WTC11 (cell line): ENCODE results near the gene FYN. TPM values are rescaled to one million over a fixed set of nuclear protein-coding genes. Genes with fewer than 3 reads are reported as not detected.
A peak's percentile ranks its signal among the peaks of the same experiment; 100 is the strongest.

ENCODE experiments used
- ATAC-seq: fragments of 200-7000 bp; cut with Tn5 transposase; 2 replicates; pipeline ENCODE4 v1.10.0; 2021; ENCODE audit warnings: mild to moderate bottlenecking, moderate library complexity
- CTCF ChIA-PET: fragments of 300-600 bp; sonication (Branson Sonifier 250); formaldehyde crosslinking; loops from one replicate; lab custom pipeline; 2021; ENCODE audit warnings: antibody characterized with exemption; lab: Charles Lee
- POLR2A ChIA-PET: fragments of 350-600 bp; sonication (Branson Sonifier 250); formaldehyde crosslinking; loops from one replicate; lab custom pipeline; 2021; ENCODE audit warnings: antibody characterized with exemption; lab: Charles Lee
- DNase-seq: peaks from one replicate; pipeline ENCODE4 v3.0.0; 2021; ENCODE audit warnings: low spot score
- H3K27ac Mint-ChIP-seq: 2 replicates; pipeline ENCODE4 v1.8.0; 2021; ENCODE audit warnings: mixed read lengths
- H3K27me3 Mint-ChIP-seq: 2 replicates; pipeline ENCODE4 v1.8.0; 2021; ENCODE audit warnings: low read depth, mild to moderate bottlenecking, moderate library complexity, mixed read lengths
- H3K36me3 Mint-ChIP-seq: 2 replicates; pipeline ENCODE4 v1.8.0; 2021; ENCODE audit warnings: mixed read lengths
- H3K4me1 Mint-ChIP-seq: 2 replicates; pipeline ENCODE4 v1.8.0; 2022; ENCODE audit warnings: mixed read lengths
- H3K4me3 Mint-ChIP-seq: 2 replicates; pipeline ENCODE4 v1.8.0; 2021; ENCODE audit warnings: mild to moderate bottlenecking, moderate library complexity, mixed read lengths
- H3K9me3 Mint-ChIP-seq: 2 replicates; pipeline ENCODE4 v1.8.0; 2021; ENCODE audit warnings: mixed read lengths
- CREM ChIP-seq: sonication (generic); formaldehyde crosslinking; IDR thresholded peaks from 2 replicates; pipeline ENCODE4 v1.8.1; 2022; ENCODE audit warnings: mild to moderate bottlenecking, missing genetic modification reagents, moderate library complexity
- FOXK1 ChIP-seq: sonication (generic); formaldehyde crosslinking; IDR thresholded peaks from 2 replicates; pipeline ENCODE4 v1.8.0; 2022; ENCODE audit warnings: mild to moderate bottlenecking, moderate library complexity, missing genetic modification reagents
- GTF2I ChIP-seq: fragments of 250-450 bp; sonication (Bioruptor Pico); conservative IDR thresholded peaks from 2 replicates; pipeline ENCODE4 v1.4.0; 2021; ENCODE audit warnings: mild to moderate bottlenecking
- MYBL2 ChIP-seq: sonication (generic); formaldehyde crosslinking; IDR thresholded peaks from 2 replicates; pipeline ENCODE4 v1.8.1; 2023; ENCODE audit warnings: mild to moderate bottlenecking, moderate library complexity, missing genetic modification reagents
- NFE2L1 ChIP-seq: sonication (generic); formaldehyde crosslinking; IDR thresholded peaks from 2 replicates; pipeline ENCODE4 v1.8.1; 2023; ENCODE audit warnings: missing genetic modification reagents
- NR3C1 ChIP-seq: sonication (generic); formaldehyde crosslinking; conservative IDR thresholded peaks from 2 replicates; pipeline ENCODE4 v1.8.1; 2023; ENCODE audit warnings: low read depth, mild to moderate bottlenecking, missing genetic modification reagents
- OVOL2 ChIP-seq: fragments of 250-450 bp; sonication (Bioruptor Pico); IDR thresholded peaks from 2 replicates; pipeline ENCODE4 v1.9.0; 2021; ENCODE audit warnings: mild to moderate bottlenecking, borderline replicate concordance
- SMAD3 ChIP-seq: sonication (generic); formaldehyde crosslinking; IDR thresholded peaks from 2 replicates; pipeline ENCODE4 v1.8.0; 2022; ENCODE audit warnings: missing genetic modification reagents, mild to moderate bottlenecking, borderline replicate concordance
- TCF7 ChIP-seq: sonication (generic); formaldehyde crosslinking; IDR thresholded peaks from 2 replicates; pipeline ENCODE4 v1.8.0; 2022; ENCODE audit warnings: mild to moderate bottlenecking, low read depth, missing genetic modification reagents, moderate library complexity
- TEAD4 ChIP-seq: sonication (generic); formaldehyde crosslinking; IDR thresholded peaks from 2 replicates; pipeline ENCODE4 v1.8.0; 2022; ENCODE audit warnings: mild to moderate bottlenecking, missing genetic modification reagents
- TP53 ChIP-seq: sonication (generic); formaldehyde crosslinking; IDR thresholded peaks from 2 replicates; pipeline ENCODE4 v1.8.1; 2023; ENCODE audit warnings: mild to moderate bottlenecking, missing genetic modification reagents
- ZNF219 ChIP-seq: sonication (generic); formaldehyde crosslinking; IDR thresholded peaks from 2 replicates; pipeline ENCODE4 v1.8.0; 2023; ENCODE audit warnings: missing genetic modification reagents, mild to moderate bottlenecking, borderline replicate concordance
- ZNF317 ChIP-seq: sonication (generic); formaldehyde crosslinking; IDR thresholded peaks from 2 replicates; pipeline ENCODE4 v1.8.1; 2023; ENCODE audit warnings: low read depth, mild to moderate bottlenecking, moderate library complexity, missing genetic modification reagents, borderline replicate concordance
- ZNF423 ChIP-seq: fragments of 250-450 bp; sonication (Bioruptor Pico); IDR thresholded peaks from 2 replicates; pipeline ENCODE4 v2.1.2; 2022; ENCODE audit warnings: mild to moderate bottlenecking, moderate library complexity
- ZNF671 ChIP-seq: fragments of 250-450 bp; sonication (Bioruptor Pico); IDR thresholded peaks from 2 replicates; pipeline ENCODE4 v1.8.0; 2021; ENCODE audit warnings: mild to moderate bottlenecking
- total RNA-seq: library from RNA; stranded (reverse); gene quantifications from 3 replicates; pipeline ENCODE4 v1.2.3, GENCODE V29; 2021
- TF ChIP-seq, protein P1 (sequence below): fragments of 250-450 bp; sonication (Bioruptor Pico); conservative IDR thresholded peaks from 2 replicates; pipeline ENCODE4 v1.9.0; 2021; ENCODE audit warnings: mild to moderate bottlenecking
- TF ChIP-seq, protein P2 (sequence below): fragments of 250-450 bp; sonication (Bioruptor Pico); IDR thresholded peaks from 2 replicates; pipeline ENCODE4 v1.9.0; 2021; ENCODE audit warnings: moderate library complexity, mild to moderate bottlenecking, inconsistent platforms, borderline replicate concordance
- TF ChIP-seq, protein P3 (sequence below): sonication (generic); formaldehyde crosslinking; IDR thresholded peaks from 2 replicates; pipeline ENCODE4 v1.8.0; 2022; ENCODE audit warnings: missing genetic modification reagents
- TF ChIP-seq, protein P4 (sequence below): sonication (generic); formaldehyde crosslinking; IDR thresholded peaks from 2 replicates; pipeline ENCODE4 v1.8.0; 2022; ENCODE audit warnings: mild to moderate bottlenecking, missing genetic modification reagents
- TF ChIP-seq, protein P5 (sequence below): sonication (generic); formaldehyde crosslinking; IDR thresholded peaks from 2 replicates; pipeline ENCODE4 v1.8.1; 2022; ENCODE audit warnings: missing genetic modification reagents, borderline replicate concordance
- TF ChIP-seq, protein P6 (sequence below): sonication (generic); formaldehyde crosslinking; IDR thresholded peaks from 2 replicates; pipeline ENCODE4 v1.8.1; 2022; ENCODE audit warnings: mild to moderate bottlenecking, moderate library complexity, missing genetic modification reagents

FYN gene
- total RNA-seq, 1 experiment from 2014 or later, result 63.9 TPM

DNA sequence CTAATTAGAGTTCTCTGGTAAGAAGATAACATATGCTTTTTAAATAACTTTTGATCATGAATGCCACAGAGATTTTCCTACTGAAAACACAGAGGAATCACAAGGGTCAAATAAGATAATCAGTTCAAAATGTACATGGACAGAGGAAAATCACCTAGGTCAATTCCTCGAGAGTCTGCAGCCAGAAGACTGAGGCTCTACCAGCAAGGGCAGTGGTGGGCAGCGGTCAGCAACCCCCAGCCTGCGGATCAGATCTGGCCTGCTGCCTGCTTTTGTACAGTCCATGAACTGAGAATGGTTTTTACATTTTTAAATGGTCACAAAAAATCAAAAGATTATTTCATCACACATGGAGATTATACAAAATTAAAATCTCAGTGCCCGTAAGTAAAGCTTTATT lies 79.0 kb downstream of the FYN start:
- no peak for DNase-seq
- no peak overlapping the region for H3K27ac Mint-ChIP-seq
- H3K27me3 Mint-ChIP-seq, result no peaks in the 10 kb centered on the region
- H3K4me3 Mint-ChIP-seq, result no peak overlapping the region
- peaks cover 25% of the 10 kb centered on the region for H3K4me1 Mint-ChIP-seq
- TF ChIP-seq TCF7 (CRISPR knock-in tag), result no peak
- TF ChIP-seq, protein P1, sequence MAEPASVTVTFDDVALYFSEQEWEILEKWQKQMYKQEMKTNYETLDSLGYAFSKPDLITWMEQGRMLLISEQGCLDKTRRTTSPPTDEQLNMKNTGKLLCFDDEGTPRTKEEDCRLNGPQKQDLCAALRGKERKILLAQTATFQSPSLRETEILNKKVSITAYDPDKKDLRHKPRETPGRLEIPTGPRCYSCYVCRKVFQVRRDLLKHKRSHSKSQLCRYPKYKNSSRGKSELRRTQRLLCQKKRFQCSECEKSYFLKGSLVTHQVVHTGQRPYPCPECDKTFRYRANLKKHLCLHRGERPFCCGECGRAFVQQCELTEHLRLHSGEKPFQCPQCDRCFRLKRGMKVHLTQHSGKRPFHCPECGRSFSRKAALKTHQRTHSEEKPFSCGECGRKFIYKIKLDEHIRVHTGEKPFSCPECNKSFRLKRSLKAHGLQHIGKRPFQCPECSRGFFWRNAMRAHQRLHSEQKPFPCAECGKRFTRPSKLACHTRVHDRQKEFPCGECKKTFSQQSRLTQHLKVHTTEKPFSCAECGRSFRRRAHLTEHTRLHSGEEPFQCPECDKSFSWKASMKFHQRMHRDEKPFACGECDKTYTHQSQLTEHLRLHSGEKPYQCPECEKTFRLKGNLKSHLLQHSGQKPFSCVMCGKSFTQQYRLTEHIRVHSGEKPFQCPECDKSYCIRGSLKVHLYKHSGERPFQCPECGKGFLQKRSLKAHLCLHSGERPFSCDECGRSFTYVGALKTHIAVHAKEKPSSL (CRISPR knock-in tag), result no peak
- TF ChIP-seq OVOL2 (CRISPR knock-in tag), result no peak
- TF ChIP-seq TP53 (CRISPR knock-in tag), result no peak
- TF ChIP-seq NR3C1 (CRISPR knock-in tag), result no peak
- no peak for TF ChIP-seq SMAD3
- no peak for TF ChIP-seq NFE2L1 (CRISPR knock-in tag)
- TF ChIP-seq ZNF219, result no peak
- no peak for TF ChIP-seq ZNF671 (CRISPR knock-in tag)
- TF ChIP-seq GTF2I, result no peak
- TF ChIP-seq, protein P2, sequence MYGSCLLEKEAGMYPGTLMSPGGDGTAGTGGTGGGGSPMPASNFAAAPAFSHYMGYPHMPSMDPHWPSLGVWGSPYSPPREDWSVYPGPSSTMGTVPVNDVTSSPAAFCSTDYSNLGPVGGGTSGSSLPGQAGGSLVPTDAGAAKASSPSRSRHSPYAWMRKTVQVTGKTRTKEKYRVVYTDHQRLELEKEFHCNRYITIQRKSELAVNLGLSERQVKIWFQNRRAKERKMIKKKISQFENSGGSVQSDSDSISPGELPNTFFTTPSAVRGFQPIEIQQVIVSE (CRISPR knock-in tag), result no peak
- TF ChIP-seq, protein P3, sequence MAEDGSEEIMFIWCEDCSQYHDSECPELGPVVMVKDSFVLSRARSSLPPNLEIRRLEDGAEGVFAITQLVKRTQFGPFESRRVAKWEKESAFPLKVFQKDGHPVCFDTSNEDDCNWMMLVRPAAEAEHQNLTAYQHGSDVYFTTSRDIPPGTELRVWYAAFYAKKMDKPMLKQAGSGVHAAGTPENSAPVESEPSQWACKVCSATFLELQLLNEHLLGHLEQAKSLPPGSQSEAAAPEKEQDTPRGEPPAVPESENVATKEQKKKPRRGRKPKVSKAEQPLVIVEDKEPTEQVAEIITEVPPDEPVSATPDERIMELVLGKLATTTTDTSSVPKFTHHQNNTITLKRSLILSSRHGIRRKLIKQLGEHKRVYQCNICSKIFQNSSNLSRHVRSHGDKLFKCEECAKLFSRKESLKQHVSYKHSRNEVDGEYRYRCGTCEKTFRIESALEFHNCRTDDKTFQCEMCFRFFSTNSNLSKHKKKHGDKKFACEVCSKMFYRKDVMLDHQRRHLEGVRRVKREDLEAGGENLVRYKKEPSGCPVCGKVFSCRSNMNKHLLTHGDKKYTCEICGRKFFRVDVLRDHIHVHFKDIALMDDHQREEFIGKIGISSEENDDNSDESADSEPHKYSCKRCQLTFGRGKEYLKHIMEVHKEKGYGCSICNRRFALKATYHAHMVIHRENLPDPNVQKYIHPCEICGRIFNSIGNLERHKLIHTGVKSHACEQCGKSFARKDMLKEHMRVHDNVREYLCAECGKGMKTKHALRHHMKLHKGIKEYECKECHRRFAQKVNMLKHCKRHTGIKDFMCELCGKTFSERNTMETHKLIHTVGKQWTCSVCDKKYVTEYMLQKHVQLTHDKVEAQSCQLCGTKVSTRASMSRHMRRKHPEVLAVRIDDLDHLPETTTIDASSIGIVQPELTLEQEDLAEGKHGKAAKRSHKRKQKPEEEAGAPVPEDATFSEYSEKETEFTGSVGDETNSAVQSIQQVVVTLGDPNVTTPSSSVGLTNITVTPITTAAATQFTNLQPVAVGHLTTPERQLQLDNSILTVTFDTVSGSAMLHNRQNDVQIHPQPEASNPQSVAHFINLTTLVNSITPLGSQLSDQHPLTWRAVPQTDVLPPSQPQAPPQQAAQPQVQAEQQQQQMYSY (CRISPR knock-in tag), result no peak
- TF ChIP-seq CREM, result no peak
- TF ChIP-seq MYBL2 (CRISPR knock-in tag), result no peak
- TF ChIP-seq, all 79 proteins: peak for 0
- Mint-ChIP-seq H3K36me3 (no peaks in the 10 kb centered on the region), H3K9me3 (no peaks in the 10 kb centered on the region)
- POLR2A ChIA-PET, result no interaction called here
- no peak for ATAC-seq
- CTCF ChIA-PET, result interaction anchor here (1.5 kb wide), 1 partner anchor 10 kb away, joined by 3 read pairs; no protein-coding TSS in a partner anchor

DNA sequence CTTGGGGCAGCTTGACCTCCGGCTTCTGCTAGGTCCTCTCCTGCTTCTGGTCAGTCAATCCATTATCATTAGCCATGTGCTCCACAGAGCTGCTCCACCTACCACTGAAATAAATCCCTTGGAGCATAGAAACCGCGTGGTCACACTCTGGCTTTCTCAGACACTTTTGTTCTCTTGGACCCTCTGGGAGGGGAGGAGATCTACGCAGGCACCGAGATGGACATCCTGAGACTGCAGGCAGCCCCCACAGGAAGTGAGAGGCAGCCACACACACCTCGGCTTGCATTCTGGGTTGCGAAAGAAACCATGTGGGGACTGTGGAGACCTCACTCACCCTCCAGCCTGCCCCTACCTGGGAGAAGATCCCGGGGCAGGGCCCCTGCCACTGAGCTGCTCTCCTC lies 79.5 kb downstream of the FYN start:
- Mint-ChIP-seq H3K27me3 (no peaks in the 10 kb centered on the region), H3K9me3 (no peaks in the 10 kb centered on the region), H3K36me3 (no peaks in the 10 kb centered on the region), H3K27ac (no peak overlapping the region; the same call in 1 of the 2 replicates), H3K4me3 (no peak overlapping the region), H3K4me1 (peaks cover 19% of the 10 kb centered on the region)
- DNase-seq (no peak), ATAC-seq (peak; percentile 39)
- TF ChIP-seq, protein P2 (CRISPR knock-in tag), result no peak
- TF ChIP-seq, protein P4, sequence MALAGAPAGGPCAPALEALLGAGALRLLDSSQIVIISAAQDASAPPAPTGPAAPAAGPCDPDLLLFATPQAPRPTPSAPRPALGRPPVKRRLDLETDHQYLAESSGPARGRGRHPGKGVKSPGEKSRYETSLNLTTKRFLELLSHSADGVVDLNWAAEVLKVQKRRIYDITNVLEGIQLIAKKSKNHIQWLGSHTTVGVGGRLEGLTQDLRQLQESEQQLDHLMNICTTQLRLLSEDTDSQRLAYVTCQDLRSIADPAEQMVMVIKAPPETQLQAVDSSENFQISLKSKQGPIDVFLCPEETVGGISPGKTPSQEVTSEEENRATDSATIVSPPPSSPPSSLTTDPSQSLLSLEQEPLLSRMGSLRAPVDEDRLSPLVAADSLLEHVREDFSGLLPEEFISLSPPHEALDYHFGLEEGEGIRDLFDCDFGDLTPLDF (CRISPR knock-in tag), result no peak
- TF ChIP-seq, protein P5, sequence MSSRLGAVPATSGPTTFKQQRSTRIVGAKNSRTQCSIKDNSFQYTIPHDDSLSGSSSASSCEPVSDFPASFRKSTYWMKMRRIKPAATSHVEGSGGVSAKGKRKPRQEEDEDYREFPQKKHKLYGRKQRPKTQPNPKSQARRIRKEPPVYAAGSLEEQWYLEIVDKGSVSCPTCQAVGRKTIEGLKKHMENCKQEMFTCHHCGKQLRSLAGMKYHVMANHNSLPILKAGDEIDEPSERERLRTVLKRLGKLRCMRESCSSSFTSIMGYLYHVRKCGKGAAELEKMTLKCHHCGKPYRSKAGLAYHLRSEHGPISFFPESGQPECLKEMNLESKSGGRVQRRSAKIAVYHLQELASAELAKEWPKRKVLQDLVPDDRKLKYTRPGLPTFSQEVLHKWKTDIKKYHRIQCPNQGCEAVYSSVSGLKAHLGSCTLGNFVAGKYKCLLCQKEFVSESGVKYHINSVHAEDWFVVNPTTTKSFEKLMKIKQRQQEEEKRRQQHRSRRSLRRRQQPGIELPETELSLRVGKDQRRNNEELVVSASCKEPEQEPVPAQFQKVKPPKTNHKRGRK (CRISPR knock-in tag), result no peak
- no peak for TF ChIP-seq ZNF423 (CRISPR knock-in tag)
- no peak for TF ChIP-seq ZNF317 (CRISPR knock-in tag)
- no peak for TF ChIP-seq FOXK1 (CRISPR knock-in tag)
- TF ChIP-seq TEAD4 (CRISPR knock-in tag), result no peak
- TF ChIP-seq, protein P6, sequence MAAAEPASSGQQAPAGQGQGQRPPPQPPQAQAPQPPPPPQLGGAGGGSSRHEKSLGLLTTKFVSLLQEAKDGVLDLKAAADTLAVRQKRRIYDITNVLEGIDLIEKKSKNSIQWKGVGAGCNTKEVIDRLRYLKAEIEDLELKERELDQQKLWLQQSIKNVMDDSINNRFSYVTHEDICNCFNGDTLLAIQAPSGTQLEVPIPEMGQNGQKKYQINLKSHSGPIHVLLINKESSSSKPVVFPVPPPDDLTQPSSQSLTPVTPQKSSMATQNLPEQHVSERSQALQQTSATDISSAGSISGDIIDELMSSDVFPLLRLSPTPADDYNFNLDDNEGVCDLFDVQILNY (CRISPR knock-in tag), result no peak
- CTCF ChIA-PET, result interaction anchor here (1.5 kb wide), 1 partner anchor 10 kb away, joined by 3 read pairs; no protein-coding TSS in a partner anchor
- POLR2A ChIA-PET, result no interaction called here
